IPS DF 19.7 (cell line): ENCODE results near the gene RPN1.
A peak's percentile ranks its signal among the peaks of the same experiment; 100 is the strongest.
"Not testable (repeated sequence)": the region's sequence is repeated elsewhere in the genome, so short reads cannot be mapped to it uniquely, and the experiment has no call there.

Experiments
- DNase-seq: peaks from one replicate; pipeline ENCODE4 v3.0.0-alpha.2; 2013; ENCODE audit warnings: low read depth, low spot score

Gene RPN1

DNA sequence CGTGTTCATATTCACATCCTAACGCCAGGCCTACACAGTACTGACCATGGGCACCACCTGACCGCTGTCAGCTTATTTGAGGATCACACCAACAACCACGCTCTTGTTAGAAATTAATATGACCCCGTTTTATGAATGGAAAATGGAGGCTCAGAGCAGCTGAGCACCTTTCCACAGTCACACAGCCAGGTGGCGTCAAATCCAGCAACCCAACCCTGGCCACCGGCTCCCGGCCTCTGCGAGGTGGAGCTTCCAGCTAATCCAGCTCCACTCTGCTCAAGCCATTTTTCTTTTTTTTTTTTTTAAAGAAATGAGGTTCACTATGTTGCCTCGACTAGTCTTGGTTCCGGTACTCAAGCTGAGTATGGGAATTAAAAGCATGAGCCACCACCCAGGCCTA is 41.3 kb downstream of the RPN1 start:
- no peak for DNase-seq

- DNase-seq = no peak
Observed at GRCh38 chr3:128607710-128608048, 42.9 kb downstream of the RPN1 start.

GRCh38 chr3:128606094-128606493 is 44.5 kb downstream of the RPN1 start:
- DNase-seq = no peak

GRCh38 chr3:128605091-128606046 is 45.2 kb downstream of the RPN1 start:
- no peak for DNase-seq

- no peak for DNase-seq
Observed at GRCh38 chr3:128603811-128604775, 46.5 kb downstream of the RPN1 start.

DNA sequence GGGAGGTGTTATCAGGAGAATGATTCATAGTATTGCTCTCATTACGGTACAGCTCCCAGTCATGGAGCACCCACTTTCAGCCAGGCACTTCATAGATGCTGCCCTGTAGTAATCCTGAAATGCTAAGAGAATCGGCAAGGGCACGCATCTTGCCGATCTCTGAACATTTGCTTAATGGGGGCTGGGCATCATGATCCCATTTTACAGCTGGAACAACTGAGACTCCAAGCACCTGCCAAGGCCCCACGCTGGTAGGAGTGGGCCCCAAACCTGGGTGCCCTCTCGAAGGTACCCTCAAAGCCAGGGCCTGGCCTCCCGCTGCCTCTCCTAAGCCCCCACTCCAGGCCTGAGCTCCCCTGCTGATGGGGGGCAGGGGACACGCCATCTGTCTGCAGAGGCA is 47.3 kb downstream of the RPN1 start:
- no peak for DNase-seq

- no peak for DNase-seq
Observed at GRCh38 chr3:128598884-128599664, 51.5 kb downstream of the RPN1 start.

- DNase-seq = no peak
Observed at GRCh38 chr3:128597900-128598299, 52.7 kb downstream of the RPN1 start.

DNA sequence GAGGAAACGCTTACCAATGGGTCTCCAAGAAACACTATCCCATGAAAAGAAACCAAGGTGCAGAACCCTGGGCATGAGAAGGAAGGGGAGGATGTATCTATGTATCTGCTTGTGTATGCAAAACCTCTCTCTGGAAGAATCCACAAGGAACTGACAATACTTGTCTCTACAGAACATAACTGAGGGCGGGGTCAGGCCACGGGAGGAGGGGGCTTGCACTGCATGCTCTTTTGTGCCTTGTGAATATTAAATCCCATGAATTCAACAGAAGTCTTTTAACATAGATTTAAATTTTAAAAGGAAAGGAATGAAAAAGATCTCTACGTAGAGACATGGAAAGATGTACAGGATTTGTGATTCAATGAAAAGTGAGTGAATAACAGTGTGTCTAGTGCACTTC is 57.8 kb downstream of the RPN1 start:
- no peak for DNase-seq

DNA sequence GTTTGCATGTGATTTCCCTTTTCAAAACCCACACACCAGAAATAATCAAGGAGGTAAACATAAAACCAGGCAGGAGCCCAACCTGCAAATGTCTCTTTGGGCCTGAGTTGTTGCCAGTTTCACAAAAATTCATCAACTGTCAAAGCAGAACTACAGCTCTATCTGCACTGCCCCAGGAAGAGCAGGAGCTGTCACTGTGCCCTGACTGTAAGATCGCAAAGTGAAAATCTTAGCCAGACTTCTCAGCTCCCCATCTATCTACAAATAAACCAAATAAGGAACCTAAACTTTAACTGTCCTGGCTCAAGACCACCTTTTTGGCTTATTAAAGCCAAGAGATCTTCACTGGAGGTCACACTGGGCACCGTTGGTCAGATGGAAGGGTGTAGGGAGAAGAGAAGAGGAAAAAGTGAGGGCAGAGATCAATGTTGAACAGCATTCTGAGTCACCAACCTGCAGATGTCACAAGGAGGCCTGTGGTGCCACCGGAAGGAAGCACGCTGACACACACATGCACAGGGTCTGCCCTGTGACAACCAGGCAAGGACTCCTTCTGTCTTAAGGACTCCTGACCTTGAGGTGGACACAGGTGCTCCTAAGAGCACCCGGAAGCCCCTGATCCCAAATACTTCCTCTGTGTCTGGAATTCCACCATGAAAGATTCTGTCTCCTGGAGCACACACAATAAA is 58.7 kb downstream of the RPN1 start:
- DNase-seq = no peak

GRCh38 chr3:128590948-128591347 is 59.7 kb downstream of the RPN1 start:
- DNase-seq = no peak

GRCh38 chr3:128589985-128590384 is 60.6 kb downstream of the RPN1 start:
- not testable (repeated sequence) for DNase-seq

GRCh38 chr3:128588147-128588546 is 62.5 kb downstream of the RPN1 start:
- no peak for DNase-seq

DNA sequence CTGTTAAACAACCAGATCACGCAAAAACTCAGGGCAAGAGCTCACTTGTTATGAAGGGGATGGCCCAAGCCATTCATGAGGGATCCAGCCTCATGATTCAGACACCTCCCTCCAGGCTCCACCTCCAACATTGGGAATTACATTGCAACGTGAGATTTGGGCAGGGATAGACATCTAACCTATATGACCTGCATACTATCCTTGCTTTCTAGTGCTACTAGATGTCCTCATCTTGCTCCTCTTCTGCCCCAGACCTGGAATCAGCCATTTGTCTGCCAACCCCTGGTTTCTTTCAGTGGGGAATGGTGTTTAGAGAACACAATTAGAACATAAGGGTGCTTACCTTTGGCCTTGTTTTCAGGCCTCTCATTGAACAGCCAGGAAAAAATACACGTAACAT is 63.2 kb downstream of the RPN1 start:
- no peak for DNase-seq

- not testable (repeated sequence) for DNase-seq
Observed at GRCh38 chr3:128586932-128587331, 63.7 kb downstream of the RPN1 start.

- not testable (repeated sequence) for DNase-seq
Observed at GRCh38 chr3:128586391-128586790, 64.2 kb downstream of the RPN1 start.

DNA sequence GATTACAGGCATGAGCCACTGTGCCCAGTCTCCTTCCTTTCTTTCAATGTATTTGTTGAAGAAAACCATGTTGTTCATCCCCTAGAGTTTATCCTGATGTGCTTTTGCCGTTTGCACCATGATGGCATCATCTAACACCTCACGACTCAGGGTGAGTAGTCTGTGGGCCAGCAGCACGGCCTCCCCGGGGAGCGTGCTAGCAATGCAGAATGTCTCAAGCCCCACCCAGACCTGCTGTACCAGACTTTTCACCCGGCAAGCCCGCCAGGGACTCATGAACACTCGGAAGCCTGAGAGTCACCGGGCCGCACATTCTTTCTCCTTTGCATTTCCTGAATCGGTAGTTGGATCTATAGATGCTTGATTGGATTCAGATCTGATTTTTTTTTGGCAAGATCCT is 64.6 kb downstream of the RPN1 start:
- DNase-seq = no peak

GRCh38 chr3:128585189-128585588 is 65.4 kb downstream of the RPN1 start:
- no peak for DNase-seq

DNA sequence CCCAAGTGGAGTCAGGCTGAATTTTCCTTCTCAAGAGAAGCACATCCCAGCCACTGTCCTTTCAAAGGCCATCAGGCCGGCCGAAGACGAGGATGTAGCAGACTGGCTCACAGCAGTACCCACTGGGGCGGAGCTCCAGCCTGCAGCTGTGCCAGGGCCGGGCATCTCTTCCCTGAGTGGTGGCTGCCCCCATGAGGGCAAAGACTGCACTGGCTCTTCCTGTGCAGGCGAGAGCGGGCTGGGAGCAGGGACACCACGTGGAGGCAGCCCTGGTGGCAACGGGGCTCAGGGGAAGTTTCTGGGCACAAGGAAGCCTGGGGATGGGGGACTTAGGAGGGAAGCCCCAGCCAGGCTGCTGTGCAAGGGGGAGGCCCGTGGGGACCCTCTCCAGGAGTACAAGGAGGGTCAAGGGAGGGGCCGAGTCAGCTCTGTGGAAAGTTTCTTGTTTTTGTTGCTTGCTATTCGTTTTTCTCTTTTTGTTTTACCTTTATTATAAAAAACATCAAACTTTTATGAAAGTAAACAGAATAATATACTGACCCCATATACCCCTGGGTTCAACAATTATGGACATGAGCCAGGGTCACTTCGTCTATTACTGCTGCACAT is 66.1 kb downstream of the RPN1 start:
- DNase-seq = peak; percentile 72

GRCh38 chr3:128581566-128581965 is 69.1 kb downstream of the RPN1 start:
- no peak for DNase-seq

DNA sequence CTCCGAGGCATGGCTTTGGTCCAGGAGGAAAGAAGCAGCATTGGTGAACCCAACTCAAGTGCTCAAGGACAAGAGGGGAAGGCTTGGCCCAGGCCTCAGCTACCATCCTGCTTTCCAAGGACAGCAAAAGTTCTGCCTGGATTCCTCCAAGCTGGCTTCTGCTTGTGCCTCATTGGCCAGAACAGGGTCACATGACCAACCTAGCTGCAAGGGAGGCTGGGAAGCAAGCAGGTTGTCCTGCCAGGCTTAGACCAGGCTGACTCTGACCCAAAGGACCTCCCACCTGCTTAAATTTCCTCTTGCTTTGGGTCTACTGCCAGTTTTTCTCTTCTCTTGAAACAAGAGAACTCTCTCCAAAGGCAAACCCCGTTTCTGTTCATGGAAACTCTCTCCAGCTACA is 70.7 kb downstream of the RPN1 start:
- DNase-seq = no peak
